ENCODE data around the gene IRF9.

The IRF9 gene

DNA sequence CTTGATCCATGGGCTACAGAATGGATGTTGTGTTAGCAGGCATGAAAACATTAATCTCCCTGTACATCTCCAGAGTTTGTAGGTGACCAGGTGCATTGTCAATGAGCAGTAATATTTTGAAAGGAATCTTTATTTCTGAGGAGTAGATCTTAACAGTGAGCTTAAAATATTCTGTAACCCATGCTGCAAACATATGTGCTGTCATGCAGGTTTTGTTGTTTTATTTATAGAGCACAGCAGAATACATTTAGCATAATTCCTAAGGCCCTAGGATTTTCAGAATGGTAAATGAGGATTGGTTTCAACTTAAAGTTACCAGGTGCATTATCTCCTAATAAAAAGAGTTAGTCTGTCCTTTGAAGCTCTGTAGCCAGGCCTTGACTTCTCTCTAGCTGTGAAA lies 34.1 kb upstream of the IRF9 start:
- no peaks in the 10 kb centered on the region for H3K4me1 ChIP-seq (ENCODE audit: insufficient read depth, low read length)
- no peaks in the 10 kb centered on the region for H3K36me3 ChIP-seq (ENCODE audit: insufficient read depth, low read length)
- H3K9ac ChIP-seq (ENCODE audit: low read depth, low read length) = no peak overlapping the region
- H3K9me3 ChIP-seq (ENCODE audit: control insufficient read depth, insufficient read depth, low read length) = no peaks in the 10 kb centered on the region

DNA sequence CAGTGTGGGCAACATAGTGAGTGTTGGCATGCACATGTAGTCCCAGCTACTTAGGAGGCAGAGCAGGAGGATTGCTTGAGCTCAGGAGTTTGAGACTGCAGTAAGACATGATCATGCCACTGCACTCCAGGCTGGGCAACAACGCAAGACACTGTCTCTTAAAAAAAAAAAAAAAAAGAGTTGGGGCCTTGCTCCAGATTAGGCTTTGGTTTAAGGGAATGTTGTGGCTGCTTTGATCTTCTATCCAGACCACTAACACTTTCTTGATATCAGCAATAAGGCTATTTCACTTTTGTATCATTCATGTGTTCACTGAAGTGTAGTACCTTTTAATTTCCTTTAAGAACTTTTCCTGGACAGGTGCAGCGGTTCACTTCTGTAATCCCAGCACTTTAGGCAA lies 33.4 kb upstream of the IRF9 start:
- Histone ChIP-seq H3K36me3 (ENCODE audit: insufficient read depth, low read length) (no peaks in the 10 kb centered on the region), H3K9ac (ENCODE audit: low read depth, low read length) (no peak overlapping the region), H3K9me3 (ENCODE audit: control insufficient read depth, insufficient read depth, low read length) (no peaks in the 10 kb centered on the region), H3K4me1 (ENCODE audit: insufficient read depth, low read length) (no peaks in the 10 kb centered on the region)

DNA sequence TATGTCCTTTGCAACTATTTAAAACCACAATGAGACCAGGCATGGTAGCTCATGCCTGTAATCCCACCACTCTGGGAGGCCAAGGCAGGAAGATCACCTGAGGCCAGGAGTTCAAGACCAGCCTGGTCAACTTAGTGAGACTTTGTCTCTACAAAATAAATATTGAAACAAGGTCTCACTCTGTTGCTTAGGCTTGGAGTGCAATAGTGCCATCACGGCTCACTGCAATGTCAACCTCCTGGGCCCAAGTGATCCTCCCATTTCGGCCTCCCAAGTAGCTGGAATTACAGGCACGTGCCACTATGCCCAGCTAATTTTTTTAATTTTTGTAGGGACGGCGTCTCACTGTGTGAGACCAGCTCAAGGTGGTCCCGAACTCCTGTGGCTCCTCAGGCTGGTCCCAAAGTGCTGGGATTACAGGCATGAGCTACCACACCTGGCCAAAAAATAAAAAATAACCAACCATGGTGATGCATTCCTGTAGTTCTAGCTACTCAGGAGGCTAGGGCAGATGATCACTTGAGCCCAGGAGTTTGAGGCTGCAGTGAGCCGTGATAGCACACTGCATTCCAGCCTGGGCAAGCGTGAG lies 31.6 kb upstream of the IRF9 start:
- no peaks in the 10 kb centered on the region for H3K4me1 ChIP-seq (ENCODE audit: insufficient read depth, low read length)
- no peaks in the 10 kb centered on the region for H3K36me3 ChIP-seq (ENCODE audit: insufficient read depth, low read length)
- H3K9ac ChIP-seq (ENCODE audit: low read depth, low read length) = no peak overlapping the region
- H3K9me3 ChIP-seq (ENCODE audit: control insufficient read depth, insufficient read depth, low read length) = no peaks in the 10 kb centered on the region

DNA sequence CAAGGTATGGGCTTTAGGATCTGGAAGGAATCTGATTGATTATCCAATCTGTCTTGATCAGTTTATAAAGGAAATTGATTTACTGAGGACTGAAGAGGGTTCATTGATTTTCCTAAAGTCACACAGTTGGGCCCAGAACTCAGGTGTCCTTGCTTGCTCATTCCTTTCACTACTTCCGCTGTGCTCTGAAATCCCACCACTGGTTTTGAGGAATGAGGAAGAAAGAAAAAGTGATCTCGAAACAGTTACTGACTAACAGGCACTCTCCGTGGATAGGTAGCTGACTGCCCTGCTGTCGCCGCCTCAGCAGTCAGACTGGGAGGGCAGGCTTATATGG lies 30.7 kb upstream of the IRF9 start, which contains the start of gene FITM1:
FITM1 (plus strand) TSS at position 280 of the 337 bp plus-strand sequence. CDS start 905 bp downstream, outside the sequence.
- Histone ChIP-seq H3K4me1 (ENCODE audit: insufficient read depth, low read length) (no peaks in the 10 kb centered on the region), H3K9ac (ENCODE audit: low read depth, low read length) (no peak within 1 kb of the TSS), H3K36me3 (ENCODE audit: insufficient read depth, low read length) (no peaks in the 10 kb centered on the region), H3K9me3 (ENCODE audit: control insufficient read depth, insufficient read depth, low read length) (no peaks in the 10 kb centered on the region)

DNA sequence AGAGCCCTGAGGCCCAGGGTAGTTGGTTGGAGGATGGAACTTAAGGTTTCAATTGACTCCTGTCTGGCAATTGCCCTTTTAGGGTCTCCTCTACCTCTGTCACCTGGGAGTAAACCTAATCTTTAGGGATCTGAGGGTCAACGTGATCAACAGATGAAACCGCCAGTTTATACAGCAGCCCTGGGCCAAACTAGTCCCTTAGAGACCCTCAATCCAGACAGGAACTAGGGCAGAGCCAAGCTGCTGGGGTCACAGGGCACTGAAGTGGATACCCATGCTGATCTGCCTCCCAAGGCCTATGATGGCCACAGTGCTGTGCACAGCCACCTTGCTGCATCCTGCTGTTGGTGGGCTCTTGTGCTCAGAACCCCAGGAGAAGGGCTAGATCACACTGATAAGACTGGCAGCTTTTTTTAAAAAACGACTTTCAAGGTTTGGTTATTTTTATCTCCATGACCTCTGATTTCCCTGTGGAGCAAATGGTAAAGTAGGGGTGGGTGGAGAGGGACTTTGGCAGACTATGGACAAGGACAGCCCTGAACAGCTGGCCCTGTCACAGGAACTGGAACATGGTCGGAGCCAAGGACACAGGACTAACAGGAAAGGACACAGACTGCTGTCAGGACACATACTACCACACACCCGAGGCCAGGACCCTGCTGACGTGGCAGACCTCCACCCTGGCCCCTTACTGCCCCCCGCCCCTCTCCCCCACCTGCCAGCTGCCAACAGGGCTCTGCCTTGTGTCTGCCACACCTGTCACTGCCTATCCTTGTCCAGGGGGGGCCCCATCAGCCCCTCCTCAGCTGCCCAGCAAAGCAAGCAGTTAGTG lies 30.1 kb upstream of the IRF9 start:
- Histone ChIP-seq H3K9ac (ENCODE audit: low read depth, low read length) (no peak overlapping the region), H3K9me3 (ENCODE audit: control insufficient read depth, insufficient read depth, low read length) (no peaks in the 10 kb centered on the region), H3K4me1 (ENCODE audit: insufficient read depth, low read length) (no peaks in the 10 kb centered on the region), H3K36me3 (ENCODE audit: insufficient read depth, low read length) (no peaks in the 10 kb centered on the region)

DNA sequence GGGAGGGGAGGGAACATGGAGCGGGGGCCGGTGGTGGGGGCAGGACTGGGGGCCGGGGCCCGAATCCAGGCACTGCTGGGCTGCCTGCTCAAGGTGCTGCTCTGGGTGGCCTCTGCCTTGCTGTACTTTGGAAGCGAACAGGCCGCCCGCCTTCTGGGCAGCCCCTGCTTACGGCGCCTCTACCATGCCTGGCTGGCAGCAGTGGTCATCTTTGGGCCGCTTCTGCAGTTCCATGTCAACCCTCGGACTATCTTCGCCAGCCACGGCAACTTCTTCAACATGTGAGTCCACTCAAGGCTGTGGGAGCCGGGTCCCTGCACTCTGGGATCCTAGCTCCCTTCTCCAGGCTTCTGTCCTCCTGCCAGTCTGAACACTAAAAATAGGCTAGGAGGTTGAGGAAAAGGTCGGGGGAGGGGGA lies 29.5 kb upstream of the IRF9 start:
- Histone ChIP-seq H3K9me3 (ENCODE audit: control insufficient read depth, insufficient read depth, low read length) (no peaks in the 10 kb centered on the region), H3K9ac (ENCODE audit: low read depth, low read length) (no peak overlapping the region), H3K36me3 (ENCODE audit: insufficient read depth, low read length) (no peaks in the 10 kb centered on the region), H3K4me1 (ENCODE audit: insufficient read depth, low read length) (no peaks in the 10 kb centered on the region)

DNA sequence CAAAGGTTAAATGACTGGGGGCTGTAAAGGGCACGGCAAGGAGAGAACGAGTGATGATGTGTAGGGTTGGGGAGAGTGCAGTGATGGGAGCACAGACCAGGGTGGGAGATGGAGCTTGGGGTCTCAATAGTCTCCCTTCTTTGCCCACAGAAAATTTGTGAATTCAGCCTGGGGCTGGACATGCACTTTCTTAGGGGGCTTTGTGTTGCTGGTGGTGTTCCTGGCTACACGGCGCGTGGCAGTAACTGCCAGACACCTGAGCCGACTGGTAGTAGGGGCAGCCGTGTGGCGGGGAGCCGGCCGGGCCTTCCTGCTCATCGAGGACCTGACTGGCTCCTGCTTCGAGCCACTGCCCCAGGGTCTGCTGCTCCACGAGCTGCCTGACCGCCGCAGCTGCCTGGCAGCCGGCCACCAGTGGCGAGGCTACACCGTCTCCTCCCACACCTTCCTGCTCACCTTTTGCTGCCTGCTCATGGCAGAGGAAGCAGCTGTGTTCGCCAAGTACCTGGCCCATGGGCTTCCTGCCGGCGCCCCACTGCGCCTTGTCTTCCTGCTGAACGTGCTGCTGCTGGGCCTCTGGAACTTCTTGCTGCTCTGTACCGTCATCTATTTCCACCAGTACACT lies 28.9 kb upstream of the IRF9 start:
- Histone ChIP-seq H3K4me1 (ENCODE audit: insufficient read depth, low read length) (no peaks in the 10 kb centered on the region; the same call in 1 of the 2 replicates), H3K36me3 (ENCODE audit: insufficient read depth, low read length) (no peaks in the 10 kb centered on the region), H3K9me3 (ENCODE audit: control insufficient read depth, insufficient read depth, low read length) (no peaks in the 10 kb centered on the region), H3K9ac (ENCODE audit: low read depth, low read length) (no peak overlapping the region)

DNA sequence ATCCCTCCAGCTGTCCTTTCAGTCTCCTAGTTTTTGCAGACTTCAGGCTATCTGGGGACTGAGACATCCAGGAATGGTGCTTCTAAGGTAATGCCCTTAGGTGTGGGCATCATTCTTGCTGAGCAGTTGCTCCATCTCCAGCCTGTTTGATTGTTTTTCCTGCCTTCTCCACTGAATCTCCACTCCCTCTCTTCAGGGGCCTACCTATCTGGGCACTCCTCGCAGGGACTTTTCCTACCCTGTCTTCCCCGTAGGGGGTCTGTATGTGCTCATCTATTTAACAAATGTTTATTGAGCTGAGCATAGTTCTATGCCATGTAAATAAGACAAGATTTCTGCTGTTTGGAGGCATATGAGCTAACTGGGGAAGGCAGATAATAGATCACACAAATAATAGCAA lies 28.1 kb upstream of the IRF9 start:
- H3K4me1 ChIP-seq (ENCODE audit: insufficient read depth, low read length) = no peaks in the 10 kb centered on the region; the same call in 1 of the 2 replicates

DNA sequence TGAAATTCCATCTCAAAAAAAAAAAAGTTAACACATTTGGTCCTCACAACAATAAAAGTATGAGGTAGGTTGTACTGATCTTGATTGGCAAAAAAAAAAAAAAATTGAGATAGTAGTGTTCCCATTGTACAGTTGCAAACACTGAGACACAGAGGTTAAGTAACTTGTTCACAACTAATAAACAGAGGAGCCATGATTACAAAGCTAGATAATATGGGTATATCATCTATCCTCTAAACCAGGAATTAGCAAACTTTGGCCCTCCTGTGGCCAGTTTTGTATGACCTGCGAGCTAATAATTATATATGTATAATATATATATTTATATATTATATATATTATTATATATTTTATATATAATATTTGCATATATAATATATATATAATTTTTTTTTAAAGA lies 27.3 kb upstream of the IRF9 start:
- Histone ChIP-seq H3K36me3 (ENCODE audit: insufficient read depth, low read length) (no peaks in the 10 kb centered on the region), H3K4me1 (ENCODE audit: insufficient read depth, low read length) (no peaks in the 10 kb centered on the region; the same call in 1 of the 2 replicates), H3K9me3 (ENCODE audit: control insufficient read depth, insufficient read depth, low read length) (no peaks in the 10 kb centered on the region)

More for the DNA sequence above, 28.1 kb upstream of the IRF9 start:
- H3K36me3 ChIP-seq (ENCODE audit: insufficient read depth, low read length) = no peaks in the 10 kb centered on the region
- no peaks in the 10 kb centered on the region for H3K9me3 ChIP-seq (ENCODE audit: control insufficient read depth, insufficient read depth, low read length)
- no peak overlapping the region for H3K9ac ChIP-seq (ENCODE audit: low read depth, low read length)

DNA sequence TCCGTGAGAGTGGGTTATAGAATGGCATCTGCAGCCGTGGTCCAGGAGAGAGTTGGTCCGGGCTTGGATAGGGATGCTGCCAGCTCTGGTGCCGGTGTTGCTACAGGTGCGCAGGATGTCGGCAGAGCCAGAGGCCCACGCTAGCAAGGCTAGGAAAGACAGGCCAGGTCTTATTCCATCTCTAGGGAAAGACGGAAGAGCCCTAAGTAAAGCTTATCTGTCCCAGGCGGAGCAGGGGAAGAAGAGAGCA lies 25.6 kb upstream of the IRF9 start:
- Histone ChIP-seq H3K36me3 (ENCODE audit: insufficient read depth, low read length) (no peaks in the 10 kb centered on the region), H3K4me1 (ENCODE audit: insufficient read depth, low read length) (no peaks in the 10 kb centered on the region; the same call in 1 of the 2 replicates), H3K9ac (ENCODE audit: low read depth, low read length) (peak overlapping the region; percentile 88; the same call in 1 of the 2 replicates), H3K9me3 (ENCODE audit: control insufficient read depth, insufficient read depth, low read length) (no peaks in the 10 kb centered on the region)

More for the DNA sequence above, 27.3 kb upstream of the IRF9 start:
- H3K9ac ChIP-seq (ENCODE audit: low read depth, low read length) = no peak overlapping the region

DNA sequence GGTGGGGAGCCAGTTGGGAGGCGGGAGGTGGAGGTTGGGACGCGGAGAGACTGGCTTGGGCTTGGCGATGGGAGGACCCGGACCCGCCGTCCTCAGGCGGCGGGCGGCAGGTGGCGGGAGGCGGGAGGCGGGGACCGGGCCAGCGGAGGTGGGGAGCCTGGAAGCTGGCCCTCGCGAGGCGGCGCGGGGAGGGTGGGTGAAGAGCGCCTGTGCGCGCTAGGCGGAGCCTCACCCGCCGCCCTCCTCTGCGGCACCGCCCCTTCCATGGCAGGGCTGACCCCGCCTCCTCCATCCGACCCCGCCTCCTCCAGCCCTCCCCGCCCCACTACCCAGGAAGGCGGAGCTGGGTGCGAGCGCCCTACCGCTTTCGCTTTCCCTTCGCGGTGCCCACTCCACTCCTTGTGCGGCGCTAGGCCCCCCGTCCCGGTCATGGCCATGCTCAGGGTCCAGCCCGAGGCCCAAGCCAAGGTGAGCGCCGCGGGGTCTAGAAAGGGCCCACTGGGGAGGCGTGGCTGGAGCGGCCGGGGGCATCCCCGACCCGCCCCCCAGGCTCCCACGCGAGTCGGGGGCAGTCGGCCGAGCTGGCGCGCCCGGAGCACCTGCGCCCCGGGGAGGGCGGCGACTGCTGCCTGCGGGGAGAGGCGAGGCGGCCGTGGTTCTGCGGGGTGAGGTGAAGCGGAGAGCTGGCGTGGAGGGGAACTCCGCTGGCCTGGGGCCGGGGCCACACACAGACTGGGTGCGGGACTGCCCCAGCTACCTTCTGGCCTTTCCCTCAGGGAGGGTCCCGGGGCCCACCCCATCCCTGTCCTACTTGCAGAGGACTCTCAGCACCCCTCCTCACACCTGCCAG lies 25.0 kb upstream of the IRF9 start, which contains the start of gene PSME1:
PSME1 (plus strand) TSS at position 361 of the 850 bp plus-strand sequence; CDS start at position 430, 69 bp downstream.
- Histone ChIP-seq H3K9ac (ENCODE audit: low read depth, low read length) (peak within 1 kb of the TSS; percentile 88), H3K4me1 (ENCODE audit: insufficient read depth, low read length) (no peaks in the 10 kb centered on the region; the same call in 1 of the 2 replicates), H3K9me3 (ENCODE audit: control insufficient read depth, insufficient read depth, low read length) (no peaks in the 10 kb centered on the region), H3K36me3 (ENCODE audit: insufficient read depth, low read length) (no peaks in the 10 kb centered on the region)

DNA sequence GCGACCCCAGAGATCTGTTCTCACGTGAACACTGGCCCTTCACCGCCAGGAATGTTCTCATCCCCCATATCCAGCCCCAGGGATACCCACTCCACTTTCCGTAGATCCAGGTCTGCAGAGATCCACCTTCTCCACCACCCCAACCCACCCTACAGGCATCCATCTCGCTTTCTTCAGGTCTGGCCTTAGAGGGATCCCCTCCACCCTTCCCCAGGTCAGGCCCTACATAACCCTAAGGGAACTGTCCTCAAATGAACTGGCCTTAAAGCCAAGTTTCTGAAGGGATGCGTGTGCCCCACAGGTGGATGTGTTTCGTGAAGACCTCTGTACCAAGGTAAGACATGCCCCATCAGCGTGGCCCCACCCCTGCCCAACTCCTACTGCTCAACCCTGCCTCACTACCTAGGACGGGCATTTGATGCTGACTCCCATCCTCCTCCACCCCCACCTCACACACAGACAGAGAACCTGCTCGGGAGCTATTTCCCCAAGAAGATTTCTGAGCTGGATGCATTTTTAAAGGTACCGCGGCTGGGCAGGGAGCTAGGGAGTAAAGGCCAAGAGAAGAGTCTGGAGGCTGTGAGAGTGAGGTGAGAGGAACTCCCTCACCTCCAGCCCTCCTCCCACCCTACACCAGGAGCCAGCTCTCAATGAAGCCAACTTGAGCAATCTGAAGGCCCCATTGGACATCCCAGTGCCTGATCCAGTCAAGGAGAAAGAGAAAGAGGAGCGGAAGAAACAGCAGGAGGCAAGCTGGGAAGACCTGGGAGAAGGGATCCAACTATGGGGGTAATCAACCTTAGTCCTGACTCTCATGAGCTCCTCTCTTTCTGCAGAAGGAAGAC lies 24.2 kb upstream of the IRF9 start:
- Histone ChIP-seq H3K36me3 (ENCODE audit: insufficient read depth, low read length) (no peaks in the 10 kb centered on the region), H3K4me1 (ENCODE audit: insufficient read depth, low read length) (no peaks in the 10 kb centered on the region; the same call in 1 of the 2 replicates), H3K9me3 (ENCODE audit: control insufficient read depth, insufficient read depth, low read length) (no peaks in the 10 kb centered on the region), H3K9ac (ENCODE audit: low read depth, low read length) (peak overlapping the region; percentile 88)

DNA sequence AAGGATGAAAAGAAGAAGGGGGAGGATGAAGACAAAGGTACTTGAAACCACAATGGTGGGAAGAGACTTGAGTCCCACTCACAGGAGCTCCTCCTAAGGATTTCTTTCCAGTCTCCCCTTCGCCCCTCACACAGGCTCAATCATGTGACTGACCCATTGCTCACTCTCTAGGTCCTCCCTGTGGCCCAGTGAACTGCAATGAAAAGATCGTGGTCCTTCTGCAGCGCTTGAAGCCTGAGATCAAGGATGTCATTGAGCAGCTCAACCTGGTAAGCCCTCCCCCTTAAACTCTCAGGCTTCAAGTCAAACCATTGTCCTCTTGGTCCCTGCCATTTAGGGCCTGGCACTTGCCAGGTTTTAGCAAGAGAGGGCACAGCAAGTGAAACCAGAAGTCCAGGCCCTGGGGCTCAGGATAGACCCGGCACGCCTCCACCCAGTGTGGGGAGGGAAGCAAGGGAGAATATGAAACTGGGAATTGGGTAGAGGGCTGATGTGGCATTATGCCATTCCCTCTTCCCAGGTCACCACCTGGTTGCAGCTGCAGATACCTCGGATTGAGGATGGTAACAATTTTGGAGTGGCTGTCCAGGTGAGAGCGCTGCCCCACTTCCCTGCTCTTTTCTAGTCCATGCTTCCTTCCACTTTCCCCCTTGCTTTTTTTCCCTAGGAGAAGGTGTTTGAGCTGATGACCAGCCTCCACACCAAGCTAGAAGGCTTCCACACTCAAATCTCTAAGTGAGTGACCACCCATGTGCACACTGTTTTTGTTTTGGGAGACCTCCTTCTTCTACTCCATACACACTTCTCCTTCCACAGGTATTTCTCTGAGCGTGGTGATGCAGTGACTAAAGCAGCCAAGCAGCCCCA lies 23.3 kb upstream of the IRF9 start:
- Histone ChIP-seq H3K4me1 (ENCODE audit: insufficient read depth, low read length) (no peaks in the 10 kb centered on the region; the same call in 1 of the 2 replicates), H3K36me3 (ENCODE audit: insufficient read depth, low read length) (no peaks in the 10 kb centered on the region), H3K9me3 (ENCODE audit: control insufficient read depth, insufficient read depth, low read length) (no peaks in the 10 kb centered on the region), H3K9ac (ENCODE audit: low read depth, low read length) (no peak overlapping the region)
